GM12891 (cell line): ENCODE measurements around the gene TTC28.
A peak's percentile ranks its signal among the peaks of the same experiment; 100 is the strongest.

Experiments used
- DNase-seq: peaks from one replicate; pipeline ENCODE4 v3.0.0; 2011; ENCODE audit warnings: low spot score; ENCODE audit not compliant: insufficient read length
- FAIRE-seq: peaks from 2 replicates; lab custom pipeline; 2011; peaks lifted over from hg19 to GRCh38; lab: Jason Lieb, UNC
- PAX5 ChIP-seq: IDR thresholded peaks from 2 replicates; pipeline ENCODE4 v1.6.1; 2011; ENCODE audit warnings: low read length, moderate library complexity, mild to moderate bottlenecking; ENCODE audit not compliant: insufficient read depth, severe bottlenecking
- POLR2A ChIP-seq: IDR thresholded peaks from 2 replicates; pipeline ENCODE4 v1.6.1; 2011; ENCODE audit warnings: low read depth, low read length, control low read depth
- POLR2AphosphoS5 ChIP-seq: IDR thresholded peaks from 2 replicates; pipeline ENCODE4 v1.6.1; 2011; ENCODE audit warnings: low read depth, low read length, control low read depth
- POU2F2 ChIP-seq: IDR thresholded peaks from 2 replicates; pipeline ENCODE4 v1.6.1; 2011; ENCODE audit warnings: low read depth, mild to moderate bottlenecking, control low read depth, low read length, moderate library complexity
- SPI1 ChIP-seq: IDR thresholded peaks from 2 replicates; pipeline ENCODE4 v1.6.1; 2011; ENCODE audit warnings: low read depth, low read length, control low read depth
- TAF1 ChIP-seq: IDR thresholded peaks from 2 replicates; pipeline ENCODE4 v1.6.1; 2011; ENCODE audit warnings: low read depth, low read length, control low read depth

TTC28 gene

GRCh38 chr22:28019881-28020861 is 659.5 kb downstream of the TTC28 start:
- peak; percentile 79 for DNase-seq
- FAIRE-seq: peak; percentile 61
- TF ChIP-seq SPI1: no peak
- TF ChIP-seq POLR2A: no peak
- no peak for TF ChIP-seq POU2F2
- TF ChIP-seq PAX5: no peak
- no peak for TF ChIP-seq TAF1
- no peak for TF ChIP-seq POLR2AphosphoS5

- FAIRE-seq (no peak), DNase-seq (no peak)
- no peak for TF ChIP-seq POLR2A
These were observed 660.3 kb downstream of the TTC28 start for GRCh38 chr22:28019360-28019759.

- TF ChIP-seq POLR2A (no peak), PAX5 (no peak), SPI1 (no peak), POLR2AphosphoS5 (no peak), TAF1 (no peak), POU2F2 (no peak)
- FAIRE-seq (no peak), DNase-seq (no peak)
These were observed 661.1 kb downstream of the TTC28 start for GRCh38 chr22:28018461-28018927.

- TF ChIP-seq PAX5 (no peak), TAF1 (no peak), POLR2A (no peak), POLR2AphosphoS5 (no peak)
- DNase-seq (no peak), FAIRE-seq (no peak)
These were observed 661.8 kb downstream of the TTC28 start for GRCh38 chr22:28017859-28018258.

- no peak for FAIRE-seq
- no peak for DNase-seq
- TF ChIP-seq SPI1 (no peak), TAF1 (no peak), POLR2A (no peak)
These were observed 662.2 kb downstream of the TTC28 start for GRCh38 chr22:28017558-28017820.

- DNase-seq (no peak), FAIRE-seq (no peak)
- TF ChIP-seq TAF1 (no peak), POU2F2 (no peak), SPI1 (no peak), POLR2AphosphoS5 (no peak), PAX5 (no peak), POLR2A (no peak)
These were observed 662.7 kb downstream of the TTC28 start for GRCh38 chr22:28016781-28017557.

- no peak for TF ChIP-seq POLR2A
- TF ChIP-seq POU2F2: no peak
- TF ChIP-seq TAF1: no peak
- no peak for TF ChIP-seq SPI1
- TF ChIP-seq POLR2AphosphoS5: no peak
- TF ChIP-seq PAX5: no peak
- FAIRE-seq: no peak
- DNase-seq: no peak
These were observed 663.7 kb downstream of the TTC28 start for GRCh38 chr22:28015676-28016601.

- no peak for TF ChIP-seq POLR2AphosphoS5
- TF ChIP-seq POU2F2: no peak
- no peak for TF ChIP-seq SPI1
- no peak for TF ChIP-seq PAX5
- no peak for TF ChIP-seq TAF1
- no peak for TF ChIP-seq POLR2A
- no peak for FAIRE-seq
These were observed 664.6 kb downstream of the TTC28 start for GRCh38 chr22:28015046-28015425.

GRCh38 chr22:28014211-28015045 is 665.2 kb downstream of the TTC28 start:
- DNase-seq (no peak), FAIRE-seq (no peak)
- TF ChIP-seq POU2F2 (no peak), POLR2AphosphoS5 (no peak), POLR2A (no peak), PAX5 (no peak), TAF1 (no peak), SPI1 (no peak)

More at GRCh38 chr22:28015046-28015425, 664.6 kb downstream of the TTC28 start:
- DNase-seq: no peak
